ENCODE data around the gene SH3BP2.

Gene SH3BP2

GRCh38 chr4:2842687-2843262 lies 49.9 kb downstream of the SH3BP2 start:
- TF ChIP-seq, protein P1, sequence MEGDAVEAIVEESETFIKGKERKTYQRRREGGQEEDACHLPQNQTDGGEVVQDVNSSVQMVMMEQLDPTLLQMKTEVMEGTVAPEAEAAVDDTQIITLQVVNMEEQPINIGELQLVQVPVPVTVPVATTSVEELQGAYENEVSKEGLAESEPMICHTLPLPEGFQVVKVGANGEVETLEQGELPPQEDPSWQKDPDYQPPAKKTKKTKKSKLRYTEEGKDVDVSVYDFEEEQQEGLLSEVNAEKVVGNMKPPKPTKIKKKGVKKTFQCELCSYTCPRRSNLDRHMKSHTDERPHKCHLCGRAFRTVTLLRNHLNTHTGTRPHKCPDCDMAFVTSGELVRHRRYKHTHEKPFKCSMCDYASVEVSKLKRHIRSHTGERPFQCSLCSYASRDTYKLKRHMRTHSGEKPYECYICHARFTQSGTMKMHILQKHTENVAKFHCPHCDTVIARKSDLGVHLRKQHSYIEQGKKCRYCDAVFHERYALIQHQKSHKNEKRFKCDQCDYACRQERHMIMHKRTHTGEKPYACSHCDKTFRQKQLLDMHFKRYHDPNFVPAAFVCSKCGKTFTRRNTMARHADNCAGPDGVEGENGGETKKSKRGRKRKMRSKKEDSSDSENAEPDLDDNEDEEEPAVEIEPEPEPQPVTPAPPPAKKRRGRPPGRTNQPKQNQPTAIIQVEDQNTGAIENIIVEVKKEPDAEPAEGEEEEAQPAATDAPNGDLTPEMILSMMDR (IDR thresholded peaks at IDR 0.05; ENCODE audit: extremely low read depth, insufficient read depth, missing control alignments) = no peak
- peak; percentile 32 for DNase-seq (ENCODE audit: low spot score)
- in situ Hi-C loops (cut with MboI; ENCODE audit: low pct_unique_long_range_greater_than_20kb, low sequenced_read_pairs, unreplicated experiment) = no loop called here

DNA sequence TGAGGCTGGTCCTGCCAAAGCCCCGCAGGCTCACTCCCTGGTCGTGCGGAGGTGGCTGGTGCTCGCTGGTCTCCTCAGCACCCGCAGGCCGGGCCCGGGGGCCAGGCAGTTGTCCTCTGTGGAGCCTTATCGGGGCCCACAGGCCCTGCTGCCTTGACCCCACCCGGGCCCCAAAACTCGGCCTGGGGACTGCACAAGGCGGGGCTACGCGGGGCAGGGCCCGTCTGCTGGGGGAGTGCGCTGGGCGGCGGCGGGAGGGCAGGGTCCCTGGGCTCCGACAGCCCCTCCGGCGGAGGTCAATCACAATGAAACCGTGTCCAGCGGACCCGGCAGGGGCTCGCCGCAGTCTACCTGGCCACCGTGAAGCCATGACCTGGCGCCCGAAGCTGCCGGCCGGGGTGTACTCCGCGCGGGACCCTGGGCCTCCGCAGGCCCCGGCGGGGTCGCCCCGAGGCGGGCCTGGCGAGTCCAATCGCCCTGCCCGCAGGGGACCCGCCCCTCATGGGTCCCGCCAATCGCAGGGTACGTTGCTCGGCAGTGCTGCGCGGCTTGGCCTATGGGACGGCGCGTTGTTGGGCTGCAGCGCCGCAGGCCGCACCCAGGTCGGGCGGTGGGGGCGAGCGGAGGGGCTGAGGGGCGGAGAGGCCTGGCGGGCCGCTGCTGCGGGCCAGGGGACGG lies 50.5 kb downstream of the SH3BP2 start, which contains the start of gene ADD1:
Gene ADD1 (plus strand): TSS at position 582 of the 678 bp plus-strand sequence. CDS start 32,072 bp downstream, outside the sequence.
- in situ Hi-C loops (cut with MboI; ENCODE audit: low pct_unique_long_range_greater_than_20kb, low sequenced_read_pairs, unreplicated experiment) = no loop called here
- peak; percentile 99 for DNase-seq (ENCODE audit: low spot score)
- TF ChIP-seq, protein P1 (IDR thresholded peaks at IDR 0.05; ENCODE audit: extremely low read depth, insufficient read depth, missing control alignments) = no peak

DNA sequence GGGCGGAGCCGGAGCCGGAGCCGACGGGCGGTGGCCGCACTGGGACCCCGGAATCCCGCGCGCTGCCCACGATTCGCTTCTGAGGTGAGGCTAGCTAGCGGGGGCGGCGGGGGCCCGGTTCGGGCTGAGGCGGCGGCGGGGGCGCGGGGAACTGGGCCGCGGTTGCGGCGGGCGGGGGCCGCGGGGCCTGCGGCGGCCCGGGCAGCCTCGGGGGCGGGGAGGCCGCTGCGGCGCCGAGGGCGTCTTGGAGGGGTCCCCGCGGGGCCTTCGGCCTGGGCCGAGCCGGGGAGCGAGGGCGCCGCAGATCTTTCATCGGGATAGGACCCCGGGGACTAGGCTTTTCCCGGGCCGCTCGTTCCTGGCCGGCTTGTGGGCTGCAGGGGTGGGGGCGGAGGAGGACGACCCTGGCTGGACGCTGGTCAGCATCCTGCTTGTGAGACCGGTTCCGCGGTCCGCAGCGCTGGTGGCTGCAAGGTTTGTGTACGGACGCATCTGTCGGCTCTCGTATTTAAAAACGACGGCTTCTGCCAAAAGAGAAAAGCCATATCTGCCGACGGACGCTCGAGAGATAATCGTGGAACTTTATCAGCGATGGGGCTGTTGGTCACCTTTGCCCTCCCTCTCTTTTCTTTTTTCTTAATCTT lies 51.2 kb downstream of the SH3BP2 start:
- TF ChIP-seq, protein P1 (IDR thresholded peaks at IDR 0.05; ENCODE audit: extremely low read depth, insufficient read depth, missing control alignments) = no peak
- DNase-seq (ENCODE audit: low spot score) = peak; percentile 53
- in situ Hi-C loops (cut with MboI; ENCODE audit: low pct_unique_long_range_greater_than_20kb, low sequenced_read_pairs, unreplicated experiment) = no loop called here

DNA sequence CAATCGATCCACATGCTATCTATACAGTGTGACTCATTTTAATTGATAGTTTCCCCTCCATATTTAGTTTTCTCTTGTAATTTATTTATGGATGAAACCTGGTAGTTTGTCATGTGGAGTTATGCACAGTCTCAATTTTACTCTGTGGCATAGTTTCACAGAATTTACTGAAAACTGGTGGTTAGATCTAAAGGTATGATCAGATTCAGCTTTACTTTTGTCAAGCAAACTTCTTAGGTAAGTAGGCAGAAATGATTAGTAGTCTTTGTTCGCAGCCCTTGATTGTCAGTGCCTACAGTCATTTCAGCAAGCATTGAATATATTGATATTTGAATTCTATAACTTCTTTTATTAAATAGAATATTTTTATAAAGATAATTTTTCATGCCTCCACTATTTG lies 53.3 kb downstream of the SH3BP2 start:
- in situ Hi-C loops (cut with MboI; ENCODE audit: low pct_unique_long_range_greater_than_20kb, low sequenced_read_pairs, unreplicated experiment) = no loop called here
- DNase-seq (ENCODE audit: low spot score) = no peak
- TF ChIP-seq, protein P1 (IDR thresholded peaks at IDR 0.05; ENCODE audit: extremely low read depth, insufficient read depth, missing control alignments) = no peak

GRCh38 chr4:2847302-2847871 lies 54.5 kb downstream of the SH3BP2 start:
- in situ Hi-C loops (cut with MboI; ENCODE audit: low pct_unique_long_range_greater_than_20kb, low sequenced_read_pairs, unreplicated experiment) = no loop called here
- no peak for DNase-seq (ENCODE audit: low spot score)
- TF ChIP-seq, protein P1 (IDR thresholded peaks at IDR 0.05; ENCODE audit: extremely low read depth, insufficient read depth, missing control alignments) = no peak

GRCh38 chr4:2848449-2848848 lies 55.6 kb downstream of the SH3BP2 start:
- TF ChIP-seq, protein P1 (IDR thresholded peaks at IDR 0.05; ENCODE audit: extremely low read depth, insufficient read depth, missing control alignments) = no peak
- no peak for DNase-seq (ENCODE audit: low spot score)
- in situ Hi-C loops (cut with MboI; ENCODE audit: low pct_unique_long_range_greater_than_20kb, low sequenced_read_pairs, unreplicated experiment) = no loop called here

All from GM13977 (cell line).